Measurements from ENCODE around the gene CXorf65.
A peak's percentile ranks its signal among the peaks of the same experiment; 100 is the strongest.

The CXorf65 gene

DNA sequence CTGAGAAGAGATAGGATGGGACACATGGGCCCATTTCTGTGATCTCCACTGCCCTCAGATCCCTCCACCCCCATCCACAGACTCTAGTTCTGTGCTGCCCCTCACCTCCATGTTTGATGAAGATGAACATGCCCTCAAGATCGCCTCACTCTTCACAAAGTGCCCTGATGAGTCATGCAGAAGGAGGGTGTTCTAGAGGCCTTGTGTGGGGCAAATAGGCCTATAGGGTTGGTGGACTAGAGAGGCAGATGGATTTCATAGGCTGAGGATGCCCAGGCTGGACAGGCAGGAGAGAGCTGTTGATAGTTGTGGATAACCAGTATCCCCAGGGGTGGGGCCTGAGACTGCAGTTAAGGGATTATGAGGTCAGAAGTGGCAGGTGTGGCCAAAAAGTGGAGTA lies at the start of gene CXorf65:
CXorf65 (minus strand) TSS at position 314 of the 400 bp plus-strand sequence; CDS start at position 130, 184 bp downstream.
- no peak for DNase-seq (ENCODE audit: low spot score)

DNA sequence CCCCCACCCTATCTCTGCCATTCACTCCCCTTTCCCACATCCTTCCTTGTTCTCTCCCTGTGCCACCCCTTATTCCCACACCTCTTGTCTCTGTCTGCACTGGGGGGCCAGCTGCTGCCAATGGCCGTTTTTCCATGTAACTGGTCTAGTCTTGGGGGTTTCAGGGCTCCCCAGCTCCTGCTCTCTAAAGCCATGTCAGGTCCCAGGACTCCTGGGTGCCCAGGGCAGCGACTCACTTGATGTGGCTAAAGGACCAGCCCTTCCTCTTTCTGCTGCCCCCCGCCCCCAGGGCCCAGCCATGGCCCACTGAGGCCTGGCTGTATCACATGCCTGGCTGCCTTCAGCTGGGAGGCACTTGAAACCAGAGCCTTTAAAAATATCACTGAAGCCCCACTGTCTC lies 48.1 kb upstream of the CXorf65 start:
- DNase-seq (ENCODE audit: low spot score): no peak

DNA sequence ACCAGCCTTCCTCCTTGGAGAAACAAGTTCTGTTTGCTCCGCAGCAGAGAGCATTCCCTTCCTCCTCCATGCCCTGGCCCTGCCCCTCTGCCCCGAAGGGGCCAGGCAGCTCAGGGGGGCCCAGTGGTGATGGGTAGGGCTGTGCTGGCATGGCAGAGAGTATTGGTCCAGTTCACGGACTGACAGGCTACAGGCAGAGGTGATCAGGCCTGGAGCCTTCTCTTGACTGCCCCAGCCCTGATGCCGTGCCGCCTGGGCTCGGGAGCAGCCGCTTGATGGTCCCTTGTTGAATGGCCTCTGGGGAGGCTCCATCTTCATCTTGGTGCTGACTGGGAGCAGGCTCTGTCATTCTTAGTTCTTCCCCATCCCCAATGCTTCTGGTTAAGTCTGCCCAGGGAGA lies 47.7 kb upstream of the CXorf65 start:
- DNase-seq (ENCODE audit: low spot score): no peak

DNA sequence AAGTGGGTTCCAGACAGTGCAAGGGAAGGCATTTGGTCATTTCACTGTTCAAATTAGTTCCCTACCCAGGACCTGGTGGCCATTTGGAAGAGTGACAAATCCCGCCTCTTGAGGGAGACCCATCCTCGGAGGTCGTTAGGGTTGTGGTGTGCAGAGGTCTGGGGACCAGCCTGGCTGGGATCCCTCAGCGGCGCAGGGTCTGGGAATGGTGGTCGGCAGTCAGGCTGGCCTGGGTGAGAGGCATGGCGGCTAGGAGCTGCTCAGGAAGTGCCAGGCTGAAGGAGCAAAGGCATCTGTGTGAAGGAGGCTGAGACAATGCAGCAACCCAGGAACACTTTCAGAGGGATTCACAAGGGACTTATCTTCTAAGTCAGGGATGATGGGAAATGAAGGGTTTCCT lies 44.8 kb upstream of the CXorf65 start:
- DNase-seq (ENCODE audit: low spot score): no peak

DNA sequence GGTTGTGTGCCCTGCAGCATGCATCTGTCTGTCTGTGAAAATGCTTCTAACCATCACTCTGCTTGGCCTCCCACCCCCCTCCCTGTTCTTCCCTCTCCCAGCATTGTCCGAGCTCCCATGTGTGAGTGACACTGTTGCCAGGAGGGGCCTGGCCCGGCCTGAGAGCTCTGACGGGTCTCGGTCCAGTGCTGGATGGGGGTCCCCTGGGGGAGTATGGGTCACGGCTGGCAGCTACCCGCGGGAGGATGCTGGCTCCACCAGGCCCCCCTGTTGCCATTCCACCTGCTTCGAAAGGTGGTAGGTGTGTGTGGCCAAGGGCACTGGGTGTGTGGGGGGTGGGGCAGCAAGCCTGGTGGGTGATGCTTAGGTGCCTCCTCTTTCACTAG lies 41.7 kb upstream of the CXorf65 start:
- no peak for DNase-seq (ENCODE audit: low spot score)

DNA sequence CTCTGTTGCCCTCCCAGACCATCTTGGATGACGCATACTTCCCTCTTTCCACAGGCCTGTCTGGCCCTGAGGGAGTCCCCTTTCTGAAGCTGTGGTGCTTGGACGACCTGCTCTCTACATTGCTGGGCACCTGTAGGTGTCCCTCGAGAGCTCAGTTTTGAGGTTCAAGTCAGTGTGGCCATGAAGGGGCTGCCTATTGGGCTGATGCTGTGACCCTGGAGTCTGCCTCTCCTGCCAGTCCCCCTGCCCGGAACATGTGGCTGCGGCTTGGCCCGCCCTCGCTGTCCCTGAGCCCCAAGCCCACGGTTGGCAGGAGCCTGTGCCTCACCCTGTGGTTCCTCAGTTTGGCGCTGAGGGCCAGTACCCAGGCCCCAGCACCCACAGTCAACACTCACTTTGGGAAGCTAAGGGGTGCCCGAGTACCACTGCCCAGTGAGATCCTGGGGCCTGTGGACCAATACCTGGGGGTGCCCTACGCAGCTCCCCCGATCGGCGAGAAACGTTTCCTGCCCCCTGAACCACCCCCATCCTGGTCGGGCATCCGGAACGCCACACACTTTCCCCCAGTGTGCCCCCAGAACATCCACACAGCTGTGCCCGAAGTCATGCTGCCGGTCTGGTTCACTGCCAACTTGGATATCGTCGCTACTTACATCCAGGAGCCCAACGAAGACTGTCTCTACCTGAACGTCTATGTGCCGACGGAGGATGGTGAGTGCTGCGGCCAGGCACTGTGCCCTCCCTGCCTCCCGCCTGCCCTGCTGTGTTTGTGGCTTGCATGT lies 41.1 kb upstream of the CXorf65 start:
- DNase-seq (ENCODE audit: low spot score): no peak

DNA sequence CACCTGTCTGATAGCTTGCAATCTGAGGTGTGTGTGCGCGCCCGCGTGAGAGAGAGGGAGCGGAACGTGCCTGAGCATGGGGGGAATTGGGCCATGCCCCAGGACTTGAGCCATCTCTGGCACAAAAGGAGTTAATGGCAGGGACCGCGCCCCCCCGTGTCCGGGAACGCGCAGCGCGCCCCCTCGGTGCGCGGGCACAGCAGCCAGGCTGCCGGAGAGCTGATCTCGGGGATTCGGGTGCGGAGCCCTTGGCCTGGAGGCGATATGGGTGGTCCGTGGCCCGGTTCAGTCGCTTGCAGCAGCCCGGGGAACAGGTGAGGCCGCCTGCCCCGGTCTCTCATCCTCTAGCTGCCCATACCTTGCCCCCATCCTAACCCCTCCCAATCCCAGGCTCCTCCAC lies 38.1 kb upstream of the CXorf65 start, which contains the start of gene NLGN3:
NLGN3 (plus strand) TSS at position 191 of the 400 bp plus-strand sequence. CDS start 2,909 bp downstream, outside the sequence.
- DNase-seq (ENCODE audit: low spot score): no peak

DNA sequence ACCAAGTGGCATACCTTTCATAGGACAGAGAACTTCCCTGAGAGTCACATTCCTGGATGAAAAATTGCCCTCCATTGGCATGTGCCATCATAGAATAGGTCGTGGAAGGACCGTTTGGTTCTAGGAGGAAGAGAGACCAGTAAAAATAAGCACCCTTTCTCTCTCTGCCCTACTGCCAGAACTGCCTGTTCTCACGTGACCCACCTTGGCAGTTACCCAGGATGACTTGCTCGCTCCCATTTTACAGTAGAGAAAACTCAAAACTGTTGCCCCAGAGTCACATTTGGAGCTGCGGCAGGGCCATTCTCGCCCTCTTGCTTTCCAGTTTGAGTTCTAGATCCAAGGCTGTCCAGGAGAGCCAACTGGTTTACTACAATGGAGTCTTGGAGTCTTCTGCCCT lies 37.0 kb upstream of the CXorf65 start:
- peak; percentile 75 for DNase-seq (ENCODE audit: low spot score)

DNA sequence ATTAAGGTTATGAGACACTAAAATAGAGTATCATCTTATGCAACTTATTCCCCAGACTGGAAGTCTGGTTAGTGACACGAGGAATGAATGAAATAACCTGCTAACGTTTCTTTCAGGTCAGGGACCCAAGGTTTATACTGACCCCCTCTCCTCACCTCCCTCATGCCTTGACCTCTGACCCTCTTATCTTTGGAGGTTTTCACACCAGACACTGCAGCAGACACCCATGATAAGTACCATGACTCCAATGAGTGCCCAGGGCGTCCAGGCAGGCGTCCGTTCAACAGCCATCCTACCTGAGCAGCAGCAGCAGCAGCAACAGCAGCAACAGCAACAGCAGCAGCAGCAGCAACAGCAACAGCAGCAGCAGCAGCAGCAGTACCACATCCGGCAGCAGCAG lies 33.9 kb upstream of the CXorf65 start:
- DNase-seq (ENCODE audit: low spot score): no peak

DNA sequence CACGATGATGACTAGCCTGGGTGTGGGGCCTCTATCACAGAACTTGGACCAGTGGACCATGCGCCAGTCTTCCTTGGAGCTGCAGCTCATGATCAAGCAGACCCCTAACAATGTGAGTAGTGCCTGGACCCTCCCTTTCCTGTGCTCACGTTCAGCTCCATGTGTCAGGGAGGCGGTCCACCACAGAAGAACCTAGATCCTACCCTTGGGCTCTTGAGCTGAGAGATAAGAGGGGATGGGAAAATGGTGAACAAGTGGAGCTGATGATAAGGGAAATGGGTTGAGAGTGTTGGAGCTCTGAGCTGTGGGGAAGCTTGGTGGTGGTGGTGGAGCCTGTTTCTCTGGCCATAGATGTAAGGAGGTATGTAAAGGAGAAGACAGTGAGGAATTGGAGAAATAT lies 25.0 kb upstream of the CXorf65 start:
- DNase-seq (ENCODE audit: low spot score): peak; percentile 75

DNA sequence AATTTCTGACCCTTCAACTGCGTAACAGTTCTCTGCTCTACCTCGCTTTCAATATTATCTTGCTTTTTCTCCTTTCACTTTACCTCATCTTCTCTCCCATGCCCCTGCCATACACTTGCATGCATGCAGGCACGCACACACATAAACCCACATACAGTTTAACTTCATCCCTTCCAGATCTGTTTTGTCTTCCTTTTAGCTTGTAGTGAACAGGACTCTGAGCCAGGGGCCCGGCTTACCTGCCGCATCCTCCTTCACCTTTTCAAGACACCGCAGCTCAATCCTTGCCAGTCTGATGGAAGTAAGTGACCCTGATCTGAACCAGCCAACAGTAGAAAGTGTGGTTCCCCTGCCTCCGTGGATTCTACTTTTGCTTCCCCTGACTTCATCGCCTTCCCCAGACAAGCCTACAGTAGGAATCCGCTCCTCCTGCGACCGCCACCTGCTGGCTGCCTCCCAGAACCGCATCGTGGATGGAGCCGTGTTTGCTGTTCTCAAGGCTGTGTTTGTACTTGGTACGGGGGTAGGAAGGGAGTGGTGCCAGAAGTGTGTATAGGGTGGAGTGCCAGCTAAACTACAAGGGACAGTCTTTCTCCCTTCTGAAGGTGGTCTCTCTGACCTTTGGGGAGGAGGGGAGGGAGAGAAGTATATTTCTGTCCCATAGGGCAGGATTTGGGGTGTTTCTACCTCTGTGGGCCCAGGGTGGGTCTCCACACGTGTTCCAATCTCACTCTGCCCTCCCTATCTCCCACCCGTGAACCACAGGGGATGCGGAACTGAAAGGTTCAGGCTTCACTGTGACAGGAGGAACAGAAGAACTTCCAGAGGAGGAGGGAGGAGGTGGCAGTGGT lies 22.6 kb upstream of the CXorf65 start:
- DNase-seq (ENCODE audit: low spot score): peak; percentile 76

DNA sequence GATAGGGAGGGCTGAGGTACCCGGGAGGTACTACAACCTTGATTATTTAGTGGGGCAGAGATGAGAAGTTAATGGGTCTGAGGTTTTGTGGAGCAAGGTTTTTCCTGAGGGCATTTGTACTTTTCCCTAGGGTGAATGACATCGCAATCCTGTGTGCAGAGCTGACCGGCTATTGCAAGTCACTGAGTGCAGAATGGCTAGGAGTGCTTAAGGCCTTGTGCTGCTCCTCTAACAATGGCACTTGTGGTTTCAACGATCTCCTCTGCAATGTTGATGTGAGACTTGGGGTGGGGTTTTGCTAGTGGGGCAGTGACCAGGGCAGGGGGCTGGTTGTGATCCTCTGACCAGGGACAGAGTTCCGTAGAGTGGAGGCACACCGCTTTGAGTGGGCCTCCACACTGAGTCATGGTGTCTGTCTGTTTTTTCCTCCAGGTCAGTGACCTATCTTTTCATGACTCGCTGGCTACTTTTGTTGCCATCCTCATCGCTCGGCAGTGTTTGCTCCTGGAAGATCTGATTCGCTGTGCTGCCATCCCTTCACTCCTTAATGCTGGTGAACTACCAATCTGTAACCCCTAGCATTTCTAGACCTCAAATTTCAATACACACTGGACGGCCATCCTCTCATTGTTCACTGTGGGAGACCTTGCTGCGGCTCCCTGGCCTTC lies 21.8 kb upstream of the CXorf65 start:
- no peak for DNase-seq (ENCODE audit: low spot score)

DNA sequence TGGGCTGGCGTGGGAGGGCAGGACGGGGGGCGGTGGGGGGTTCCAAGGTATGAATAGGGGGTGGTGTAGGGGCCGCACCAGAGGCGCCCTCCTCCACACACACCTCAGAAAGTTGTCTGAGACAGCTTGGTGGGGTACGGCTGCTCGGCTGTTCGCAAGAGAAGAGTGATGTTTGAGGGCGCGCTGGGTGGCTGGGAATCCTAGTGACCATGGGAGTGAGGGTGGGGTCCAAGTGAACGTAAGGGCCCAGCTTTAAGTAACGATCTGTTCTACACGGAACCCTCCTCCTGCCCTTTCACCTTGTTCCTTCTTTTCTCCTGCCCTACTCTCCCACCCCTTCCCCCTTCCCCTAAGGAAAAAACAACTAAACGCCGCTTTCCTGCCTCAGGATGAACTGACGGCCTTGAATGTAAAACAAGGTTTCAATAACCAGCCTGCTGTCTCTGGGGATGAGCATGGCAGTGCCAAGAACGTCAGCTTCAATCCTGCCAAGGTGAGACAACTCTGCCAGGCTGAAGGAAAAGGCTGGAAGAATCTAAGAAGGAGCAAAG lies 12.5 kb upstream of the CXorf65 start:
- DNase-seq (ENCODE audit: low spot score): no peak

DNA sequence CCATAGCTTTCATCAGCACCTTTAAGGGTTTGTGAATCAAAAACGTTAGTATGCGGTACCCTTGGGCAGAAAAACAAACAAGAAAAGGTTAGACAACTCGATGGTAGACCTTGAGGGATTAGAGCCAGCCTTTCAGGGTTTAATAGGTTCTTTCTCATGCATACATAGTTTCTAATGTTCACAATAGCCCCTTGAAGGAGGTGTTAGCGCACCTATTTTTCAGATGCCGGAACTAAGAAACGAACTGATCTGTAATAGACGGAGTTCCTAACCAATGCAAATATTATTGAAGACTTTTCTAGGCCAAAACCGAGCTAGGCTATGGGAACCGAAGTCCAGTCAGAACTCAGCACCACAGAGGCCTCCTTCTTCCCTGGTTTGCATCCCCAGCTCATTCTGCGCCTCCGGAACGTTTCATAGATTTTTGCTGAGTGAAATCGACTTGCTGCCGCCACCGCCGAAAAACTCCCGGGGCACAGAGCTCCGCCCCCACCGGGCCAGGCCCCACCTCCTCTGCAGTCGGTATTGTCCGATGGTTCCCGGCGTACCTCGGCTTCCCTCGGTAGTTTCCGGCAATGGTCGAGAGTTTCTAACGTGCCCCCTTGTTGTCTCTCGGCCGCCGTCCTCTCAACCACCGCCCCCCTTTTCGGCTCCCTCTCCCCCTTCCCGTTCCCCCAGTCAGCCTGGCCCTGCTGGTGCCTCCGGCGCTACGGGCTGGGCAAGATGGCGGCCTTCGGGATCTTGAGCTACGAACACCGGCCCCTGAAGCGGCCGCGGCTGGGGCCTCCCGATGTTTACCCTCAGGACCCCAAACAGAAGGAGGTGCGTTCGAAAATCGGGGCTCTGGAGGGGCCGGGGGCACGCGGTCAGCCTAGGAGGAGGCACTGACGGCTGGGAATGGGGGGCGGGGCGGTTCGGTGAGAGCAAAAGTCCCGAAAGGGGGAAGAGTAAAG lies 11.8 kb upstream of the CXorf65 start, which contains the start of gene MED12:
MED12 (plus strand) TSS at position 565 of the 953 bp plus-strand sequence; CDS start at position 724, 159 bp downstream.
- peak; percentile 69 for DNase-seq (ENCODE audit: low spot score)

DNA sequence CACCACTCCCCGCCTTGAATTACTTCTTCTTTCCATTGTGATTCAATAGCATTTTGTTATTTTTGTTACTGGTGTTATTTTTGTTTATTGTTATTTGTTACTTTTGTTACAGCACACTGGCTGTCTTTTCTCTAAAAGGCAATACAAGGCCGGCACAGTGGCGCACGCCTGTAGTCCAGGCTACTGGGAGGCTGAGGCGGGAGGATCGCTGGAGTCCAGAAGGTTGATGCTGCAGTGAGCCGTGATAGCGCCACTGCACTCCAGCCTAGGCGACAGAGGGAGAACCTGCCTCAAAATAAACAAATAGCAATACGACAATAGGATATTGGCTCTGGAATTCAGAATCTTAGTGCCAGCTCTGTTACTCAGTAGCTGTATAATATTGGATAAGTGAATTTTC lies 10.8 kb upstream of the CXorf65 start:
- no peak for DNase-seq (ENCODE audit: low spot score)

DNA sequence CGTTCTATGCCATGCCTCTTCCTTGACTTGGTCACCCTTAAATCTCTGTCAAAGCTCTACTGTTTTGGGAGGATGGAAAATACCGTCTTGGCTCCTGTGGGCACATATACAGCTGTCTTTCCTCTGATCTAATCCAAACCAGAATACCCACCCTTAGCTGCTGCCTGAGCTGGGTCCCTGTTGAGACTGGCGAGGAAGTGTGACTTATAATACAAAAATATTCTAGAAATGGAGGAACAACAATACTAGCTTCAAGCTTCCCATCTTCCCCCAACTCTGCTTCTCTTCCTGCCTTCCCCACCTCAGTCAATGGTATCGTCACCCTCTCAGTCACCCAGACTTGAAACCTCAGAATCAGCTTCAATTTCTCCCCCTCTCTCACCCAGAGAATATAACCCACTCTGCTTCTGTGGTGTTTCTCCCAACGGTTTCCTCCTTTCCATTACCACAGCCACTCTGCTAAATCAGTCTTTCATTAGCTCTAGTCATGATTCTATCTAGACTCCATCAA lies 5.4 kb upstream of the CXorf65 start:
- DNase-seq (ENCODE audit: low spot score): no peak

DNA sequence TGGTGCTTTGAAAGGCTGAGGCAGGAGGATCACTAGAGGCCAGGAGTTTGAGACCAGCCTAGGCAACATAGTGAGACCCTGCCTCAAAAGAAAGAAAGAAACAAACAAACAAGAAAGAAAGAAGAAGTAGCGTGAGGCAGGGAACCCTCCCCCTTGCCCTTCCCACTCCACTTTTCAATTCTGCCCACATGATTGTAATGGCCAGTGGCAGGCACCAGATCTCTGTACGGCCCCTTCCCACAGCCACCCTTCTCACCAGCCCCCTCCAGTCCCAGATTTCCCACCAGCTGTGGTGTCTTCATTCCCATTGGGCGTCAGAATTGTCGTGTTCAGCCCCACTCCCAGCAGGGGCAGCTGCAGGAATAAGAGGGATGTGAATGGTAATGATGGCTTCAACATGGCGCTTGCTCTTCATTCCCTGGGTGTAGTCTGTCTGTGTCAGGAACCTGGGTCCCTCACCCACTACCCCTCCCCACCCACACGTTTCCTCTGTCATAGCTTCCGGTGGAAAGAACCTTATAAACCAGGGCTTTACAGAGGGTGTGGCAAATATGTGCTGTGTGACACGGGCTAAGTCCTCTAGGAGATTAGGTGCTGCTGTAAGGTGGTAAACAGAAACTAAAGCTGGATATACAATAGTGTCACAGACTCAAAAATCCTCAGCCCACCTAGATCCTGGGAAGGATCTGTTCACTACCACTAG lies 4.8 kb upstream of the CXorf65 start, which contains the start of gene IL2RG:
IL2RG (minus strand) TSS at position 437 of the 703 bp plus-strand sequence; CDS start at position 399, 38 bp downstream.
- no peak for DNase-seq (ENCODE audit: low spot score)

DNA sequence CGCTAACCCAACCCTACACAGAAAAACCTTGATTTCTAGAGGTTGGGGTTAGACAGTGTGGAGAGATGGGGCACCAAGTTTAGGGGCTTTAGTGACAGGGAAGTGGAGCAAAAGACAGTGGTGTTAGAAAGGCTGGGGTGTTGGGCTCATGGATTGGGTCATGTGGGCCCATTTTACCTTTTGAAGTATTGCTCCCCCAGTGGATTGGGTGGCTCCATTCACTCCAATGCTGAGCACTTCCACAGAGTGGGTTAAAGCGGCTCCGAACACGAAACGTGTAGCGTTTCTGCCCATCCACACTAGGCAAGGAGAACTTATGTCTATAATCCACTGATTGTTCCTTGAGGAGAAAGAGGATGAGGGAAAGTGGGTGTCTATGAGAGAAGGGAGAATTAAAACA lies 2.5 kb upstream of the CXorf65 start:
- no peak for DNase-seq (ENCODE audit: low spot score)

DNA sequence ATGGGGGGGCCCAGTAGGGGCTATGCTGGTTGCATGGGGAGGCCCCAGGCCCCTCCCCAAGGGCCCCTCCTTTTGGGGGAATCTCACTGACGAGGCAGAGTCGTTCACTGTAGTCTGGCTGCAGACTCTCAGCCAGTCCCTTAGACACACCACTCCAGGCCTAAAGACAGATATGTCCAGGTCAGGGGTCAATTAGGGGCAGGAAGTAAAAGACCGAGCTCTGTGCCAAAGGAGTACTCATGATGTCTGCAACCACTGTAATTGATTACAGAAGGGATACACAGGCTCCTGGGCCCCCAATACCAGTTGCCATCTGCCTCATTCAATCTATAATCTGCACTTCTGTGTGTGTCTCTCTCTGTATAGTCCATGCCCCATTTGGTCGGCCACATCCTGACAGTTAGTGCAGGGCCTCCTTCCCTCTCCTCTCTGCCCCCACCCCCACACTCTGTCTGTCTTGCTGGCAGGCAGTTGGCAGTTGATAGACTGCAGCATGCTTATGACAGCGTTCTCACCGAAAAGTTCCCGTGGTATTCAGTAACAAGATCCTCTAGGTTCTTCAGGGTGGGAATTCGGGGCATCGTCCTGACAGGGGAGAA lies 1.3 kb upstream of the CXorf65 start:
- no peak for DNase-seq (ENCODE audit: low spot score)

DNA sequence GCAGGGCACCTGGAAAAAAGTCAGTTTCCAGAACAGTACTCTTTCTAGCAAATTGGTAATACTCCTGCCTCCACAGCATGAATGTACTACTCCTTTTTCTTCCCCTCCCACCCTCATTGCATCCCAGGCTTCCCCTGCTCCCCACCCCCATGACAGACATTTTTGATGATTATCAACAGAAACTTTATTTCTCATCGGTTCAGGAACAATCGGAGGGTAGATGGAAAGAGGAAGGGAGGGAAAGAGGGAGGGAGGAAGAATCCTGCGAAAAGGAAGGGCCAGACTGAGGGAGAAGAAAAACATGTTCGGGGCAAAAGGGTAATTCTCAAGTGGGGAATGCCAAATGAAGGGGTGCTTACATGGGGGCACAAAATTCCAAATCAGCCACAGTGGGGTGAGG lies 705 bp upstream of the CXorf65 start:
- no peak for DNase-seq (ENCODE audit: low spot score)

All from hematopoietic multipotent progenitor cell treated with erythropoietin and hydrocortisone succinate and interleukin-3 and kit ligand, for 15 days (in vitro differentiated cells).